H7 (cell line): ENCODE data around the gene PIPOX. TPM values are rescaled to one million over a fixed set of nuclear protein-coding genes. Genes with fewer than 3 reads are reported as not detected.

ENCODE experiments used
- DNase-seq: peaks from one replicate; pipeline ENCODE4 v3.0.0; 2012
- H3K27me3 ChIP-seq: 2 replicates; pipeline ENCODE4 v1.6.0; 2011; ENCODE audit warnings: mild to moderate bottlenecking, low read length; ENCODE audit not compliant: control insufficient read depth, insufficient read depth
- H3K36me3 ChIP-seq: replicated peaks from 2 replicates; pipeline ENCODE4 v1.5.1; 2011; ENCODE audit warnings: low read length; ENCODE audit not compliant: control insufficient read depth, insufficient read depth
- H3K4me3 ChIP-seq: 2 replicates; pipeline ENCODE4 v1.5.1; 2011; ENCODE audit warnings: low read depth, mild to moderate bottlenecking, control low read depth, low read length, moderate library complexity; ENCODE audit not compliant: insufficient read depth
- total RNA-seq: library from RNA; depleted of rRNA; stranded (reverse); fragments of >200 nt; shearing (Covaris generic); gene quantifications from 2 replicates; pipeline ENCODE4 v1.2.3, GENCODE V29; 2014

Gene PIPOX
- total RNA-seq, 1 experiment from 2014 or later = 26.4 TPM

DNA sequence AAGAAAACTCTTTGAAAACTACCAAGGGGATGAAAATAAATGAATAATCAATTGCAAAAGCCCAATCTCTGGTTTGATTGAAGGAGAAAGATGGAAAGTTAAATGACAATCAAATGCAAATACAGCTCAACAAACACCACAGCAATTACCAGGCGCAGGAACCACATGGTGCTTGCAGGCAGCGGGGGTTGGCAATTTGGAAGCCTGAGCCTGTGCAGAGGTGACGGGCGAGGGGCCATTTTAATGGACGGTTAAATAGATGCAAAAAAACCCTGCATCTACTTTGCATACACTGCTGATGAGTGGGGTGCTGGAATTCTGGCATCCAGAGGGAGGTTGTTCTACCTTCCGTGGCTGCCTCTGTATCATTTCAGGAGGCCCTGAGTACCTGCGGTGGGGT lies 32.4 kb upstream of the PIPOX start:
- DNase-seq = peak; percentile 59

DNA sequence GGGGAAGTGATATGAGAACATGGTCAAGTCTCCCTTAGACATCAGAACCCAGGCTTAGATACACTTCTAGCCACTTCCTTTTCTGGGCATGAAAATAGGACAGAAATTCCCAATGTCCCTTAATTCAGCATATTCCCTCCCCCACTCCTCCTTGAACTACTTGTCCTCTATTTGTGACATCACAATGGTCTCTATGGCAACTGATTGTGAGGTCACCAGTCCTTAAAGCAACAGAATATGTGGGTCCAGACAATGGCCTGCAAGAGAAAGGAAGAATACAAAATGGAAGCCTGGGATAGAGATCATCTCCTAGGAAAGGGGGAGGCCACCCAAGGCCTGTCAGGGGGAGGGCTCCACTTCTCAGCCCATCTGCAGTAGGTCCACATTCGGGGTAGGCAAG lies 30.4 kb upstream of the PIPOX start:
- Histone ChIP-seq H3K36me3 (no peaks in the 10 kb centered on the region), H3K4me3 (no peak overlapping the region), H3K27me3 (peaks cover under 1% of the 10 kb centered on the region; the same call in 1 of the 2 replicates)
- DNase-seq = no peak

More for the DNA sequence above, 32.4 kb upstream of the PIPOX start:
- H3K4me3 ChIP-seq = no peak overlapping the region
- no peaks in the 10 kb centered on the region for H3K36me3 ChIP-seq
- peaks cover 7% of the 10 kb centered on the region for H3K27me3 ChIP-seq

DNA sequence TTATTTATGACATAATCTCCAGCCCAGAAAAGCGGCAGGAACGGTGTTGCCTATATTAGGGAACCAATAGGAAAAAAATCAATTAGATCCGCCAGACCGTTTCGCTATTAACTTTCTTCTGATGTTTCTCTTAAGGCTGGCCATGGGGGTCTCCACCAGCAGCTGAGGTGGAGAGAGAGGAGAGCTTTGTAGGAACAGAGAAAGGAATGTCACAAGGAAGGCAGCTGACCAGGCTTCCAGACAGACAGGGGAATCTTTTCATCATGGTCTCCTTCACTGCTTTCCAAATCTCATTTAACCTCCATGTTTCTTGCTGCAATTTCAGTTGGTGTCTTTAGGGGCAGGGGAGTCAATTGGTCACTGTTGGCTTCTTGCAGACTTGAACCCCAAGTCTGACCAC lies 28.2 kb upstream of the PIPOX start:
- Histone ChIP-seq H3K4me3 (no peak overlapping the region), H3K27me3 (no peaks in the 10 kb centered on the region), H3K36me3 (no peaks in the 10 kb centered on the region)
- peak; percentile 26 for DNase-seq

DNA sequence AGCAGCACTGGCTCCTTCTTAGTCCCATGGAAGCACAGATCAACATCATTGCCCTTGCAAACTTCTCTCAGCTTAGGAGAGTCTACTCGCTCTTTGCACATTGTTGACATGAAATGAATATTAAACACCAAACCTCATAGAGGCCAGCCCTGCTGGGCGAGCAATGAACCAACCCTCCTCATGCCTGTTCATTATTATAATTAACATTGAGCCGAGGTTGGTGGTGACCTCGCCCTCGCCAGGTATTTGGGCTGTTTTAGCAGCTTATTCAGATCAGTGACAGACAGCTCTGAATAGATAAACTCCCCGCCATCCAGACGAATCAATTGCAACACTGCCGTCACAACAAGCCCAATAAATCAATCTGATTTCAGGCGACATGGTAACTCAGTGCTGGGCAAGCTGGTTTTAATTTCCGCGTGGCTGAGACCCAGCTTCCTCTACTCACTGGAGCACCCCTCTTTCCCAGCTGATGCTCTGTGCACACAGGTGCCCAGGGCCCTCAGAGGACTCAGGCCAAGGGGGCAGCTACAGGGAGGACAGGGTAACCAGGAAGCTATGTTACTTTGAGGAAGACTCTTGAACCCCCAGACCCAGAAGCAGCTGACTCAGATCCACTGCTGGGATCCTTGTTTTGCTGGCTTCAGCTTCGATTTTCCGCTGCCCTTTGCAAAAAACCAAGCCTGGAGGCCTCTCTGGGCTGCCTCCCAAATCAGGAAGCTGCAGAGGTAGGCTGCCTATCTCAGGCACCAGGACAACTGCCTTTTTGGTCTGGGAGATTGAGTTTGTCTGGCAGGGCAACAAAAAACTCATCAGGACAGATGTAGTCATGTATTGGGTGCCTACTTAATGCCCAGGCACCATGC lies 26.4 kb upstream of the PIPOX start:
- Histone ChIP-seq H3K27me3 (no peaks in the 10 kb centered on the region), H3K4me3 (no peak overlapping the region), H3K36me3 (no peaks in the 10 kb centered on the region)
- no peak for DNase-seq

DNA sequence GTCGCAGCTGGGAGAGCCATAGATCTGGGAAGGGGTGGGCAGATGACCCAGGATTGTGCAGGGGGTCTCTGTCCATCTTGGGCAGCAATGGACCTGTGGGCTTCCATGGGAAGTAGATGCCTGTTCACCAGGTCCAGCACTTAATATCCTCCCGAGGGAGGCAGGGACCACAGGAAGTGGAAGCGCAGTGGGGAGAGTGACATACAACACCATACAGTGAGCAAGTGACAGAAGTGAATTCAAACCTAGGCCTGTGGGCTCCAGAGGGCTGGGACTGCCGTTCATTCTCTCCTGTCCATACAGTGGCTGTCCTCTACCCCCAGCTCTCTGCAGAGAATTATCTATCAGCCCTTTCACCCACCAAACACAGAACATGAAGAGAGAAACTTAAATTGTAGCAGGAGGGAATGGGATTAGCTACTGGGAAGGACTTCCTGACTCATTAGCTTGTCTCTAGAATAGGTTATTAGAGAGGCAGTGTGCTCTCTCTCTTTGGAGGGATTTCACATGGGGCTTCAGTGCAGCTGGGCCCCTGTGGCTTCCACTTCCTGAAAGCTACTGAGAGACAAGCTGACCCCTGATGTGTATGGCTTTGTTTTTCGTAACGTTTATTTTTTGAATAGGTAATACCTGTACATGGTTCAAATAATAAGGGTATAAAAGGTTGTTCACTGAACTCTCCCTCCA lies 24.0 kb upstream of the PIPOX start:
- Histone ChIP-seq H3K4me3 (no peak overlapping the region), H3K36me3 (no peaks in the 10 kb centered on the region), H3K27me3 (no peaks in the 10 kb centered on the region)
- DNase-seq = peak; percentile 70

DNA sequence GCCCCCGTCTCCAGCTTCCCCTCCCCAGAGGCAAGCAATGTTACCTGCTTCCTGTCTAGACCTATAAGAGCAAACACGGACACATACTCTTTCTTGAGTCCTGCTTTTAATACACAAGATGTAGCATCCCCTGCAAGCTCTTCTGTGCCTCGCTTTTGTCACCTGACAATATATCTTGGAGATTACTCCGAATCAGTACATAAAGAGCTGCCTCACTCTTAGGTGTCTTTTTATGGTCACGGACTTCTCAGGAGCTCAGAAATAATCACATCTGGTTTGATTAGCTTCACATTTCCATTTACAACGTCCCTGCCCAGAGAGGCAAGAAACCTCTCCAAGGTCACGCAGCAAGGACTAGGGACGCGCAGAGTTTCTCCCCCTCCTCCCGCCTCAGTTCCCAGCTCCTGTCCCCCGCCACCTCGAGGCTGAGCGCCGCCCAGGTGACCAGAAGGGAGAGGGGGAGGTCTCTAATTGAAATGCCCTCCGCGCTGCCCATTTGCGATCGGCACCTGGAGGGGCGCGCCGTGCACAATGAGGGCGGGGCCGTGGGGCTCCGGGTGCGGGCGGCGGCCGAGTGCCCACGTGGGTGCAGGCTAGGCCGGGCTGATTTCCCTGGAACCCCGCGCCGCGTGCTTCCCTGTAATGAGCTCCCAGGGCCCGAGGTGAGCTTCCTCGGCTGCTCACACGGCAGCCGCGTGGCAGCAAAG lies 23.3 kb upstream of the PIPOX start:
- peak overlapping the region; percentile 19; the same call in 1 of the 2 replicates for H3K4me3 ChIP-seq

DNA sequence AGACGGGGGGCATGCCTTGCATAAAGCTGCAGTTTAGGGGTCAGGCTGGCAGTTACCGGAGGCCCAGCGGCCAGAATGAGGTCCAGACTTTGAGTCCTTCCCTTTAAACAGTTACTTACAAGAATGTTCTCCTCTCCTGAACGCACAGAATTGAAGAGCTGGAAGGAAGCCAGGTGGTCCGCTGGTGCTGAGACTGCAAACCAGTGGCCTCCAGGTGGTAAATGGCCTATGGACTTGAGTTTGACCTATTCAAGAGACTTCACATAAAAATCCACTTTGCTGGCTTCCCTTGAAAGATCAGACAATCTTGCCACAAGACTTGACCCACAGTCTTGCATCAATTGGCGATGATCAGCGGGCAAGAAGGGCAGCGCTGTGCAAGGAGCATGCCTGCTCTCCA lies 22.4 kb upstream of the PIPOX start:
- Histone ChIP-seq H3K27me3 (no peaks in the 10 kb centered on the region), H3K4me3 (no peak overlapping the region), H3K36me3 (no peaks in the 10 kb centered on the region)
- DNase-seq = no peak

More for the DNA sequence above, 23.3 kb upstream of the PIPOX start:
- H3K27me3 ChIP-seq = no peaks in the 10 kb centered on the region
- H3K36me3 ChIP-seq = no peaks in the 10 kb centered on the region
- DNase-seq = peak; percentile 88

DNA sequence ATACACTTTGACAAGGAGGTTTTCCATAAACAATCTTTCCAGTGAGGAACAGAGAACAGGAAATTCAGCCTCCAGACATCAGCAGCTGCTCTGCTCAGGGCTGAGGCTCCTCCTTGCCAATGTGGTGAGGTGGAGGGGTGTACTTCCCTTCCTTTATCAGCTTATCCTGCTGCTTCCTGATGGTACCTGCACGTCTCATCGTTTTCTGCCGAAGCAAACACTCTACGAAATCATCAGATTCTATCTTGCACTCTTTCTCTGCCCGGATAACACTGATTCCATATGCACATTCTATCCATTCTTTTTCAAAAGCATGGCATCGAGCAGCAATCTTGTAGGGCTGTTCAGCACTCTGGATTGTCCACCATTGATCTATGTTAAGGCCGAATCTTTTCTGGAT lies 21.7 kb upstream of the PIPOX start:
- Histone ChIP-seq H3K4me3 (no peak overlapping the region), H3K27me3 (no peaks in the 10 kb centered on the region), H3K36me3 (no peaks in the 10 kb centered on the region)
- no peak for DNase-seq

DNA sequence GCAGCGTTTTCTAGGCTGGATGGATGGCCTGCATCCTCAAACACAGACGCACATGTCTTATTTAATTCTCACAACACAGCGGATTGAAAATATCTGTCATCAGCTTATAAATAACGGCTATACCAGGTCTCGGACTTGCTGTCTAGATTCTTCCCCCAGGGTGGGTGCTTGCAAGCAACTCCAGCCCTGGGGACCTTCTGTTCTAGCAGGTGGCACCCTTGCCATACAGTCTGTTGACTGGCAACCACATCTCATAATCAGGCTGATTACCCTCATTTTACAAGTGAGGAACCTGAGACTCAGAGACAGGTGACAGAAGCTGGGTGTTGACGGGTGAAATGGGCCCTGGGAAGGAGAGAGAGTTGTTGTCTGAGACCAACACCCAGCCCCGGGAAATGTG lies 20.9 kb upstream of the PIPOX start:
- Histone ChIP-seq H3K4me3 (no peak overlapping the region), H3K27me3 (no peaks in the 10 kb centered on the region), H3K36me3 (no peaks in the 10 kb centered on the region)
- DNase-seq = no peak

DNA sequence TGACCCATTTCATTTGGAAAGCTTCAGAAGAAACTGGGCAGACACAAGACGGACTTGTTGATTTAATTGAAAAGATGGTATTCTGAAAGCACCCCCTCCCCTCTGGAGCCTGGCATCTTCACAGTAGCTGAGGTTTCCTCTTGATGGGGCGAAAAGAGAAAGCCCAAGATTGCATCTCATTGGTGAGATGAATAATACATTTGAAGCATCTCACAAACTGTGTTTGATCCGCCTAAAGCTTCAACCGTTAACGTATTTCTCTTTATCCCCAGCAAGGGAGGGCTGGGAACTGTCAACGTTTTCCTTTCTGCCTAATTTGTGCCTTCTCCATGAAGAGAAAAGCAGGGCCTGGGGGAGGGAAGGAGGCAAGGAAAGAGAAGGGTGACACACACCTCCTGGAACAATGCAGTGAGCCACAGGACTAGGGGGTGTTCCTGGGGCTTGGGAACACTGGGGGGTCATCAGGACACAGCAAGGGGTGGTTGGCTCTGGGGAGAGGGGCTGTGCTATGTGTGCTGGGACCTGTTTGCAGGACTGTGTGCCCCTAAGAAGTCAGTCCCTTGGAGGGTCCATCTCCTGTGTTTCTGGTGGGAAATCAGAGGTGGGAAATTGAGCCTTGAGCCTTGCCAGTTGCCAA lies 18.5 kb upstream of the PIPOX start:
- H3K27me3 ChIP-seq = no peaks in the 10 kb centered on the region
- H3K36me3 ChIP-seq = no peaks in the 10 kb centered on the region
- no peak for DNase-seq
- no peak overlapping the region for H3K4me3 ChIP-seq

DNA sequence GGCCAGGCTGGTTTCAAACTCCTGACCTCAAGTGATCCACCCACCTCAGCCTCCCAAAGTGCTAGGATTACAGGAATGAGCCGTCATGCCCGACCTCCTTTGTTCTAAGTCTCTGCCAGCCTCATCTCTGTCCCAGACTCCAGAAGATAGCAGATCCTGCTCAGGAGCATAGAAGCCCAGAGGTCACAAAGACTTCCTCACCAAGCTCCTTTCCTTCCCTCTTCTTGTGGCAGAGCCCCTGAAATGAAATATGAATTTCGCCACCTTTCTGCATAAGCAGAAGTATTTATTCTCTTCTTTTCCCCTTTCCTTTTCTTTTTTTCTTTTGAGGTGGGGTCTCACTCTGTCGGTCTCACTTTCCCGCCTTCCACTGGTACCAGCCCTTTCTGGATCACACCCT lies 11.5 kb upstream of the PIPOX start:
- Histone ChIP-seq H3K4me3 (no peak overlapping the region), H3K36me3 (no peaks in the 10 kb centered on the region), H3K27me3 (no peaks in the 10 kb centered on the region)
- no peak for DNase-seq

DNA sequence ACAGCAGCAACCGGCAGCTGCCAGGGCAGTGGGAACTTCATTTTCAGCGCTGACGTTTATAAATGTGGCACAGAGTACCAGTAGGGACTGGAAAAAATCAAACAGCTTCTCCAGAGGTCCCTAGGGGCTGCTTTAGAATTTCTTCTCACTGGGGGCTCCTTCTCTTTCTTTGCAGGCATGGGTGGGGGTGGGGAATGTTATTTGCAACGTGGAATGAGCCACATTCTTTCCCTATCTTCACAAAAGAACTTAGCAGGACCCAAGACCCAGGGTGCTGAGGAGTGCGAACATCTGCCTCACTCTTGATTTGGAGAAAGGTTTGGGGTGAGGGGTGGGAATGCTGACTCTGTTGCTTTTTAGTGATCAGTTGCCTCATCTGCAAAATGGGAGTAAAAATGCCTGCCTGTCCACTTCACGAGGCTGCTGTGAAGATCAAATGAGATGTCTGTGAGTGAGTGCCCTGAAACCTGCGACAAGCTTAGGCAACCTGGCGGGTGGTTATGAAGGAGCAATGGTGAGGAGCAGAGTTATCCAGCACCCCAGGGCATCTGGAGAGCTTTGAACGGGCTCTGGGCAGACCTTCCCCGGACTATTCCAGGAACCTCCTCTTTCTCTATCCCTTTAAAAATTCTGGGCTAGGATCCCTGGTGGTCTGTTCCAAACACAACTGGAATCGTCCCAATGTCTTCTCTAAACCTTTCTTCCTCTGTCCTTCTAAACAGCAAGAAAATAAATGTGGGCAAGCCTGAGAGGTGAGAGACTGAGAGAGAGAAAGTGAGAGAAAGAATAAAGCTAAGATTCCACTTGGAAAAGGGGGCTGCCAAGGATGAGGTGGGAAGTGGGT lies 10.7 kb upstream of the PIPOX start:
- peak; percentile 53 for DNase-seq
- Histone ChIP-seq H3K4me3 (no peak overlapping the region), H3K36me3 (no peaks in the 10 kb centered on the region), H3K27me3 (no peaks in the 10 kb centered on the region)

DNA sequence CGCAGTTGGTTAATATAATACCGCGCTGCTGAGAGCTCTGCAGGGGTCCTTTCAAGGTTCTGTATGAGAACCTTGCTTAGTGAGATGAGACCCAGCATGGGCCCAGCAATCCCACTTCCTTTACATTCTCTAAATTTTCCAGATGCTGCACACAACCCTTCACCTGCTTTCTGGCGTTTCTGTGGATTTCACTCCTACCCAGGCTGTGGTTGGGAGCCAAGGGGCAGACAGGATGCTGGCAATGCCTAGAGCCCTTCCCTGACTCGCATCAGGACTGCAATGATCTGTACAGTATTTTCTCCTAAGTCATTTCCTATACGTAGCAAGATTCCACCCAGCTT lies 10.1 kb upstream of the PIPOX start:
- no peaks in the 10 kb centered on the region for H3K36me3 ChIP-seq
- DNase-seq = no peak
- H3K4me3 ChIP-seq = no peak overlapping the region
- H3K27me3 ChIP-seq = no peaks in the 10 kb centered on the region

DNA sequence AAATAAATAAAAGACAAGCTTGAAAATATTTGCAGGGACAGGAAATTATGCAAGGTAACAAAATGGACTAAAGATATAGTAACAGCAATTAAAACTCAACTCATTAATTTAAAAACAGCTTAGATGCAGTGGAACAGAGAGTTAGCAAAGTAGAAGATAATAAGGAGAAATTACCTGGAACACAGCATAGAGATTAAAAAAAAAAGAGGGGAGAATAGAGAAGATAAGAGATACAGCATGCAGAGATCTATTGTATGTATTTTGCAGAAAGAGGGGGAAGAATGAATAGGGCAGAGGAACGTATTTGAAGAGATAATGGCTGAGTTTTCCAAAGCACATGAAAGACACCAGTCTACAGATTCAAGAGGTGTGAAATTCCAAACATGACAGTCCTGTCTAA lies 8.4 kb upstream of the PIPOX start:
- Histone ChIP-seq H3K36me3 (no peaks in the 10 kb centered on the region), H3K4me3 (no peak overlapping the region), H3K27me3 (no peaks in the 10 kb centered on the region)
- DNase-seq = no peak
